Left renal pelvis (tissue), 4 donors: ENCODE measurements around the gene SLC15A4. TPM values are rescaled to one million over a fixed set of nuclear protein-coding genes. Genes with fewer than 3 reads are reported as not detected.
"Not testable (repeated sequence)": the region's sequence is repeated elsewhere in the genome, so short reads cannot be mapped to it uniquely, and the experiment has no call there.

Experiments used
- DNase-seq, 4 donors: peaks; one replicate each; pipeline ENCODE4 v3.0.0-alpha.2; 2013; ENCODE audit warnings: low read depth in 4 of 4, low spot score in 3 of 4
- polyA plus RNA-seq, 4 donors: library from polyadenylated mRNA; unstranded; fragments of 120-200 nt; gene quantifications; one replicate each; pipeline ENCODE4 v1.2.1, GENCODE V29; 2013; ENCODE audit not compliant: insufficient read length in 4 of 4

Gene SLC15A4
- polyA plus RNA-seq, 4 donors, result 25.0 to 31.8 (median 29.7) TPM

DNA sequence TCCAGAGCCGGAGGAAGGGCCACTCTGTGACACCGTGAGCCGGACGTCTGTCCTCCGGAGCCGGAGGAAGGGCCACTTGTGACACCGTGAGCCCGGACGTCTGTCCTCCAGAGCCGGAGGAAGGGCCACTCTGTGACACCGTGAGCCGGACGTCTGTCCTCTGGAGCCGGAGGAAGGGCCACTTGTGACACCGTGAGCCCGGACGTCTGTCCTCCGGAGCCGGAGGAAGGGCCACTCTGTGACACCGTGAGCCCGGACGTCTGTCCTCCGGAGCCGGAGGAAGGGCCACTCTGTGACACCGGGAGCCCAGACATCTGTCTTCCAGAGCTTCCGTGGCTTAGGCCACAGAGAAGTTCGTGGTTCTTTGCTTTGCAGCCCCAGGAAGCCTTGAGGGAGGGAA is 22.9 kb upstream of the SLC15A4 start:
- not testable (repeated sequence) for DNase-seq

DNA sequence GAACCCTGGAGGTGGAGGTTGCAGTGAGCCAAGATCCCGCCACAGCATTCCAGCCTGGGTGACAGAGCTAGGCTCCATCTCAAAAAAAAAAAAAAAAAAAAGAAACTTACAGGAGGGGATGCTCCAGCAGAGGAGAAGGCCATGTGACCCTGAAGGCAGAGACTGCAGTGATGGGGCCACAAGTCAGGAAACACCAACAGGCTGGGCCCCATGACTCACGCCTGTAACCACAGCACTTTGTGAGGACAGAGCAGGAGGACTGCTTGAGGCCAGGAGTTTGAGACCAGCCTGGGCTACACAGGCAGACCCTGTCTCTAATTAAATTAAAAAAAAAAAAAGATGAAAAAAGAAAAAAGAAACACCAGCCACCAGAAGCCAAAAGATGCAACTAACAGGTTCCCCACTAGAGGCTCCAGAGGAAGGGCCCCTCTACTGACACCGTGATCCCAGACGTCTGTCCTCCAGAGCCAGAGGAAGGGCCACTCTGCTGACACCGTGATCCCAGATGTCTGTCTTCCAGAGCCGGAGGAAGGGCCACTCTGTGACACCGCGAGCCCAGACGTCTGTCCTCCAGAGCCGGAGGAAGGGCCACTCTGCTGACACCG is 20.4 kb upstream of the SLC15A4 start:
- DNase-seq, result no peak

DNA sequence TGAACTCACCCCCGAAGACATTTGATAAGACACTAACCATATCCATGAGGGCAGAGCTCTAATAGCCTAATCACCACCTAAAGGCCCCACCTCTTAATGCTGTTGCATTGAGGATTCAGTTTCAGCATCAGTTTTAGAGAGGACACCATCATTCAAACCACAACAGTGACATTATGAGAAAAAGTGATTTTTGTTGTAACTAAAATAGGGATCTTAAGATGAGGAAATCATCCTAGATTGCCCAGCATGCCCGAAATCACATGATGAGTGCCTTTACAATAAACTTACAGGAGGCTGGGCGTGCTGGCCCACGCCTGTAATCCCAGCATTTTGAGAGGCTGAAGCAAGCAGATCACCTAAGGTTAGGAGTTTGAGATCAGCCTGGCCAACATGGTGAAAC is 19.8 kb upstream of the SLC15A4 start:
- no peak for DNase-seq

DNA sequence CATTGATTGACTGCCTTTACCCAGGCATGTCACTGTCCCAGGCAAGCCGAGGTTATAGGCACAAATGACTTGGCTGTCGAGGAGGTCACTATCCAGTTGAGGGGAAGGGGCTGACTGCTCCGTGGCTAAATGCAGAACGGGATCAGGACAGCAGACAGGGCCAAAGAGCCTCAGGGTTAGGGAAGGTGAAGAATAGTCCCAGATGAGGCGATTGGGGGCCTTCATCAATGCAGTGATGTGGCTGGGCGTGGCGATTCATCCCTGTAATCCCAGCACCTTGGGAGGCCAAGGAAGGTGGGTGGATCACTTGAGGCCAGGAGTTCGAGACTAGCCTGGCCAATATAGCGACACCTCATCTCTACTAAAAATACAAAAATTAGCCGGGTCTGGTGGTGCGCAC is 18.8 kb upstream of the SLC15A4 start:
- DNase-seq, result no peak

- DNase-seq, result no peak
Measured at GRCh38 chr12:128840862-128841468, 17.2 kb upstream of the SLC15A4 start.

DNA sequence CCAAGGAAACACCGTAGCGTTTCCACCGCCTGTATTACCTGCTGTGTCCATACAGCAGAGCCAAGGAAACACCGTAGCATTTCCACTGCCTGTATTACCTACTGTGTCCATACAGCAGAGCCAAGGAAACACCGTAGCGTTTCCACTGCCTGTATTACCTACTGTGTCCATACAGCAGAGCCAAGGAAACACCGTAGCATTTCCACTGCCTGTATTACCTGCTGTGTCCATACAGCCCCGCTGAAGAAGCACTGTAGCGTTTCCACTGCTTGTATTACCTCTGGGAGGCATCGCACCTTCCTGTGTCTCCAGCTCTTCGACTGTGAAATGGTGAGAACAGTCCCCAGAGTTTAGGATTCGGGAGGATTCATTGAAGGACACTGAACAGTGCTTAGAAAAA is 16.1 kb upstream of the SLC15A4 start:
- not testable (repeated sequence) for DNase-seq

DNA sequence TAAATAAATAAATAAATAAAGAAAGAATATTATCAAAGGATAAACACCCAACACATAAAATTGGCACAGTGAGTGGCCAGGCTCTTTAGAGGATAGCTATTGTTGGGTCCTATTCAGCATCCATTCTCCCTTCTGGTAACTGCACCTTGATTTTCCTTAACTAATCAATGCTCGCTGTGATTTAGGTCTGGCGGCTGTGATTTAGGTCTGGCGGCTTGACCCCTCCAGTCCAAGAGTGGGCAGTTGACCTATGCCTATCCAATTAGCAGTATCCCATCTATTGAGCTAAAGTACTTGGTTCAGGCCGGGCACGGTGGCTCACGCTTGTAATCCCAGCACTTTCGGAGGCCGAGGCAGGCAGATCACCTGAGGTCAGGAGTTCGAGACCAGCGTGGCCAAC is 9.7 kb upstream of the SLC15A4 start:
- DNase-seq, result no peak

DNA sequence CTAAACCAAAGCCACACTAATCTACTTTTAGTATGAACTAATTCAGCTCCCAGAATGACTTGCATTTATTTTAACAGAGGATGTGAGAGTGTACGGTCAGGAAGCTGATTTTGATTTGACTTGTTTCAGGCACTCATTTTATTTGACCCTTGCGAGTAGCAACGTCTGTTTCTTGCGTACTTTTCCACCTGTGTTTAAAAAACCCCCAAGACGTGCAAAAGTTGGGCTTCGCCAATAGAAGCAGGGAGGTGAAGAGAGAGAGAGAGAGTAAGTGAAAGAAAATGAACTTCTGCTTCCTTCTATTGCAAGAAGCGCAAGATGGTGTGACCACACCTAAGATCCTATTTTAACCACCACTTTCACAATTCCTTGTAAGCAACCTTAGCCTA is 6.7 kb upstream of the SLC15A4 start:
- DNase-seq, result no peak

GRCh38 chr12:128829861-128830504 is 6.2 kb upstream of the SLC15A4 start:
- DNase-seq, result no peak

GRCh38 chr12:128827724-128828123 is 4.0 kb upstream of the SLC15A4 start:
- DNase-seq, result no peak

GRCh38 chr12:128825835-128826234 is 2.1 kb upstream of the SLC15A4 start:
- no peak for DNase-seq

DNA sequence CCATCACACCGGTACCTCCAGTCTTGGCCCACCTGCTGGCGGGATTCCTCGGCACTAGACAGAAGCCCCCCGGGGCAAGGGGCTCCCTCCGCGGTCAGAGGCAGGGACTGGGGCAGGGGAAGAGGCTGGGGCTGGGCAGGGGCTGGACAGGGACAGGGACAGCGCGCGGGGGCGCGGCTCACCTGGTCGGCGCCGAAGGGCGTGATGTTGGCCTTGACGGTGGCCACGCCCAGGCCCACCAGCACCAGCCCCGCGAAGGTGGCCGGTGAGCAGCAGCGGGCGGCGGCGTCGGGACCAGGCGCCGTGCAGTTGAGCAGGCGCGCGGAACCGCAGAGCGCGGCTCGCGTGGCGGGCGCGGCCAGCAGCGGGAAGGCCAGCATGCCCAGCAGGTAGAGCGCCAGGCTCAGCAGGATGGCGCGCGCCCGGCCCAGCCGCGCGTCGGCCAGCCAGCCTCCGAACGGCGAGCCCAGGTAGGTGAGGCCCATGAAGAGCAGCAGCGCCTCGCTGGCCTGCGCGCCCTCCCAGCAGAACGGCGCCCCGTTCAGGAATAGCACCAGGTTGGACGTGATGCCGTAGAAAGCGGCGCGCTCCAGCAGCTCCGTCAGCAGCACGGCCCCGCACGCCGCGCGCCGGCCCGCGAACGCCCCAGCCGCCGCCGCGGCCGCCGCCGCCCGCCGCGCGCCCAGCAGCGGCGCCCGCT is 392 bp downstream of the SLC15A4 start:
- no peak for DNase-seq

DNA sequence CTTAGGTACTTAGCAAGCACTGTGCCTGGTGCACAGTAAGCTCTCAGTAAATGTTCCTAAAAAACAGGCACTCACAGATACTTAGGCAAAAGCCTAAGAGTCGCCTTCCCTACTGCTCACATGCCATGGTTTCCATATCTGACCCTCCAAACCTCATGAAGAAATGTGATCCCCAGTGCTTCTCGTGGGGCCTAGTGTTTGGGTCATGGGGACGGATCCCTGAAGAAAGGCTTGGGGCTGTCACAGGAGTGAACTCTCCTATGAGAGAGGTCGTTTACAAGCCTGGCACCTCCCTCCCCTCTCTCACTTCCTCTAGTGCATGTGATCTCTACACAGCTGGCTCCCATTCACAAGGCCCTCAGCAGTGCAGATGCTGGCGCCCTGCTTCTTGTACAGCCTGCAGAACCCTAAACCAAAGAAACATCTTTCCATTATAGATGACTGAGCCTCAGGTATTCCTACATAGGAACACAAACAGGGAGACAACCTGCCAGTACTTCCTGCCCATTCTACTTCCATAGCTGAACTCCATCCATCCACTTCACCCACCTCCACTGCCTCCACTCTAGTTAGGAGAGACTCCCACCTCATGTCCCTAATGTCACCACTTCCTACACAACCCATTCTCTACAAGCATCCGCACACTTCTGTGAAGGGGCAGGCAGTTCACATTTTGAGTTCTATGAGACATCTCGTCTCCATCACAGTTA is 2.9 kb downstream of the SLC15A4 start:
- DNase-seq, result no peak

- DNase-seq, result no peak
Measured at GRCh38 chr12:128820253-128820652, 3.5 kb downstream of the SLC15A4 start.

DNA sequence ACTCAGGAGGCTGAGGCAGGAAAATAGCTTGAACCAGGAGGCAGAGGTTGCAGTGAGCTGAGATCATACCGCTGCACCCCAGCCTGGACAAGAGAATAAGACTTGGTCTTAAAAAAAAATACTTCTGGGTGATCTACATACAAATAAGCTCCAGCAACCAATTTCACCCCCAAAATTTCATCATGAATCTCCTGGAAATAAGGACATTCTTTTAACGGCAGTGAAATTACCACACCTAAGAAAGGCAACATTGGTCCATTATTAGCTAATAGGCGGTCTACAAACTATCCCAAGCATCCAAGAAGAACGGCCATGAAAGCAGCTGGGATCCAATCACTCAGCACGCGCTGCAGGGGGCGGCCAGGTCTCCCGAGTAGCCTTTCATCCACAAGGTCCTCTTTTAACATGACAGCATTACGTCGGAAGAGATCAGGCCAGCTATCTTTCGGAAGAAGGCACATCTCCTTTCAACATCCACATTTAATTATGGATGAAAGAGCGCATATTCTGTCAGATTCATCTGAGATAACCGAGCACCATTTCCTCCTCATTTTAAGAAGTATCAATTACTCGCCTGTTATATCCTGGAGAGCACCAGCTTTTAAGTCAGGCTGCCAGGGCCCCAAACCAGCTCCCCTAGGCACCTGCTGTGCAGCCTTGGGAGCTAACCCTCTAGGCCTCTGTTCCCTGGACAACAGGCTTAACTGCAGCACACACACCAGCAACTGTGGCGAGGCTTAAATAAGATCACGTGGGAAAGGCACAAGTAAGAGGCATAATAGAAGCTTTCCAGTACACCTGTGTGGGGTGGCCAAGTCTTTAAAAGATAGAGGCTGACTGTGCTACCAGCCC is 4.2 kb downstream of the SLC15A4 start:
- DNase-seq, result no peak

DNA sequence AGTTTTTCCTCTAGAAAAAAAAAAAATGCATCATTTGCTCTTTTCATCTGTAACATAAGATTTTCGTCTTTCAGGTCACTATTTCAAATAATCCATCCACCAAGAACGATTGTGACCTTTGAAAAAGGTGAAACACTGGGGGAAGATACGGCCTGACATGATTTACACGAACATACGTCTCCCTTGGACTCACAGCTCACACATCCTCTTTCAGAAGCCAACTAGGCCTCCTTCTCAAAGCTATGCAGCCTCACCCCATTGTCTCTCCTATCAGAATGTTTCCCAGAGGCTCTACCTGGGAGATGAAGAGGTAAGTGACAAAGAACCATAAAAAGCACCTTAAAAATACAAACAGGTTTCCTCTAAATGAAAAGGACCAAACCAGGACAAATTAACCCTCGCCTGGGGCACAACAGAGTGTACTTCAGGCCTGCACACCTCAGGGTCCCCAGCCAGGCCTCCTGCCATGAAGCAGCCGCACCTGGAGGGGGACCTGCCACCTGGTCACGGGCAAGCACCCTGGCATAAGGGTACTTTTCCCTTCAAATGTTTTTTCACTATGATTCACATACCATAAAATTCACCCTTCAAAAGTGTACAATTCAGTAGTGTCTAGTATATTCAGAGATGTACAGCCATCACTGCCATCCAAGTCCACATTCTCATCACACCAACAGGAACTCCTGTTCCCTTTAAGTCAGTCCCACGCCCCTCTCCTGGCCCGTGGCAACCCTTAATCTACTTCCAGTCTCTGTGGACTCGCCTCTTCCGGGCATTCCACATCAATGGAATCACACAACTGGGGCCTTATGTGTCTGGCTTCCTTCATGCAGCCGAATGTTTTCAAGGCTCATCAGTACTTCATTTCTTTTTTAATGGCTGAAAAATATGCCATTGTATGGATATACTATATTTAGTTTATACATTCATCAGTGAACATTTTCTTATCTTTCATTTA is 5.4 kb downstream of the SLC15A4 start:
- no peak for DNase-seq

DNA sequence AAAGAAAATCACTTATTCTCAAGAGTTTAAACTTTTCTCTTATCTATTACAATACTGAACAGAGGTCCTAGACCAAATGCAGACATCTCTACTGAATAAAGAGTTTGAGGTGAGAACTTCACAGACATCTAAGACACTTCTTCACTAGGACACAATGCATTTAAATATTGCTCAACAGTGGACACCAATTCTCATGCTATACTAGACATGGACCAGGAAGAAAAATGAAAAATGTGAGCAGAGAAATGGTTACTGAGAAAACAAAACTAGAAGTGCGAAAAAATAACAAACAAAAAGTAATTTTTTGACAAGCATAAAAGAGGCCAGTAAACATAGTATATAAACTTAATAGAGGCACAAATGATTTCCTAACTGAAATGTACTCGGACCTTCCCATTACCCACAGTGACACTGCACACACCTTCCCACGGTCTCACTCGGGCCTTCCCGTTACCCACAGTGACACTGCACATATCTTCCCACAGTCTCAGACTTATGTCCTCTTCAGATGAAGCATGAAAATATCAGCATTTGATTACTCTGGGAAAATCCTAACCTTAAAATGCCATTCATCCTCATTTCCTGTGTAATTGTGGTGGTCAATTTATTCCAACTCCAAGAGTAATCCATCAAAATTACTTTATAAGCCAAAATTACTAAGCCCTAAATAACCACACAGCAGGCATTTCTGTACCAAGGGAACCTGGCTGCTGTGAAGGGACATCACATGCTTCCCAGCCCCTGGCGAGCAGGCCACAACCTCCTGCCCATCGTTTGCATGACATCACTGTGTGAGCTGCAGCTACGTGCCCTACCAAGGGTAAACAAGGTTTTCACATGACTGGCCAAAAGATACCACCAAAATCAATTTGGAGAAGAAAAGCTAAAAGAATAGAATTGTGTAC is 6.4 kb downstream of the SLC15A4 start:
- DNase-seq, result no peak

- DNase-seq, result no peak
Measured at GRCh38 chr12:128816643-128816920, 7.2 kb downstream of the SLC15A4 start.
